GM15510 (cell line): ENCODE measurements around the gene TGFBRAP1.
A peak's percentile ranks its signal among the peaks of the same experiment; 100 is the strongest.

Source experiments
- POLR2A ChIP-seq: IDR thresholded peaks from 3 replicates; pipeline ENCODE4 v1.6.1; 2011; ENCODE audit warnings: borderline replicate concordance; ENCODE audit not compliant: insufficient read length; ENCODE audit errors: extremely low read depth

The TGFBRAP1 gene

GRCh38 chr2:105329561-105330495 is at the start of gene TGFBRAP1:
TSS of gene TGFBRAP1 (minus strand) at chr2:105329735. CDS start at chr2:105308301, 21,434 bp downstream.
- peak; percentile 76 for TF ChIP-seq POLR2A

GRCh38 chr2:105378921-105379383 is 49.4 kb upstream of the TGFBRAP1 start:
- TF ChIP-seq POLR2A = no peak

GRCh38 chr2:105378276-105378840 is 48.8 kb upstream of the TGFBRAP1 start:
- TF ChIP-seq POLR2A = no peak

DNA sequence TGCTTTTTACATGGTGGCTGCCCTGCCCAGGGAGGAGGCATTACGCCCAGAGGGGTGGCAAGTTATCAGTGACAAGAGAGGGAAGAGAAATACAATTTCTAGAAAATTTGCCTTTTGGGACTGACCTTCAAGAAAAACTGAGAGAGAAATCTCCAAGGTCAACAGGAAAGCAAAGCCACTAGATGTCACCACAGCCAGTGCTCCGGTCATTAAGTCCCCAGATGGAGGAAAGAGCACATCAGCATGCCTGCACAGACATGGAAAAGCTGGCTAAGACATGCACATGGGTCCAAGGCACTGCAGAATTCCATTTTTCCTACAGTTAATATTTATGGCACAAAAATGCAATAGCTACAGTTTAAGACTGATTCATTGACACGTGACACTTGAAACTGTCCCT is 48.3 kb upstream of the TGFBRAP1 start:
- no peak for TF ChIP-seq POLR2A

DNA sequence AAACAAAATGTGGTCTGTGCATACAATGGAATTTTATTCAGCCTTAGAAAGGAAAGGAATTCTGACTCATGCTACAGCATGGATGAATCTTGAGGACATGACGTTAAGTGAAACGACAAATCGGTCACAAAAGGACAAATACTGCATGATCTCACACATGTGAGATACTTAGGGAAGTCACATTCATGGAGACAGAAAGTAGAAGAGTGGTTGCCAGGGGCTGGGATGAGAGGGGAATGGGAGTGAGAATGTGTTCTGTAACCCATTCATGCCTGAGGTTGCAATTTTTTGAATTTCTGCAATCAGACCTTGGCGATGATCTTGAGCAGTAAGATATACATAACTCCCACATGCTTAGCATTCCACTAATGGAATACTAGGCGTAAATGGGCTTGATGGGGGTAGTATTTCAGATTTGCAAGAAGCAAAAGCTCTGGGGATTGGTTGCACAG is 47.3 kb upstream of the TGFBRAP1 start:
- TF ChIP-seq POLR2A = no peak

DNA sequence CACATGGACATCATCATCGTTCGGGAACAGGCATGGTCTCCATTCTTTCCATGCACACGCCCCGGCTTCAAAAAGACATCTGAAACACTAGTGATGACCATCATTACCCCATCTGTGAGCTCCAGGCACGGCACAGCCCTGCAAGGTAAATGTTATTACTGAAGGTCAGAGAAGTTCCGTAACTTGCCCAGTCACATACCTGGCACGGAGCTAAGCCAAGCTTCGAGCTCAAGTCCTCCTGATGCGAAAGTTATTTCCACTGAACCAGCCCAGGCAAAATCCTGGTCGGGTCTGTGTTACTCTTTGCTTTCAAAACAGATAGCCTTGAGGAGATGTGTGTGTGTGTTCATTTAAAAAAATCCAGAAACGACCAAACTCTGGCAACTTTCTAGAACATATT is 46.5 kb upstream of the TGFBRAP1 start:
- no peak for TF ChIP-seq POLR2A

- no peak for TF ChIP-seq POLR2A
These were observed 45.5 kb upstream of the TGFBRAP1 start for GRCh38 chr2:105375001-105375561.

- TF ChIP-seq POLR2A = no peak
These were observed 44.4 kb upstream of the TGFBRAP1 start for GRCh38 chr2:105373895-105374401.

DNA sequence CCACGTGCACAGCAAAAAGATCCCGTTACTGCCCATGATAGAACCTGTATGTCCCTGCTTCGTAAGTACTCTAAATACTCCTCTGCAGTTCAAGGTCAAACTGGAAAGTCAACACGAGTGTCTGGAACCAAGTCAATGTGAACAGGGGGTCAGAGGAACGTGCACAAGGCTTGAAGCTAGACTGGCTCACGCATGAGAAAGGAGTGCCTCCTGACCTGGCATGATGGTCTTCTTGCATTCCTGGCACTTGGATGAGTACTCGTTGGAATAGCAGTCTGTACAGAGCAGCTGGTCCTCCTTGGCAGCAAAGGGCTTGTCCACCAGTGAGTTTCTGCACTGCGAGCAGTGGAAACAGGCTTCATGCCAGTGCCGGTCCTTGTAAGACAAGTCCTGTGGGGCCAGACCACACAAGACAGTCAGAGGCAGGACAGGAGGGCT is 43.8 kb upstream of the TGFBRAP1 start:
- no peak for TF ChIP-seq POLR2A

DNA sequence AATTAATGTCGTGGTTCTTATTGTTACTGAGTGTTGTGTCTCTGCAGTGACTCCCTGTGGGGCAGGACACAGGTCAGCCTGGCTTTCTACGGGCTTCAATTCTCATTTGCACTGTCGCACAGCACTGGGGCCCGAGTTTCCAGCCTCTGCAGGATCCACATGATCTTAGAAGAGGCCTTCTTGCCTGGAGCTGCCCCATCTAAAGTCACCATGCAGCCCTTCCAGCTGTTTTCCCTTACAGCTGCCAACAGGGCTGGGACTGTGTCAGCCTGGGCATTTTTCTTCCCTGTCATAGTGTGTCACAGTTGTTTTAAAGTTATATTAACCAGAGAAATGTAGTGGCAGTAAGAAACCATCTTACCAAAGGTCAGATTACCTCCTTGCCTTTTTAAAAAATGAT is 42.3 kb upstream of the TGFBRAP1 start:
- no peak for TF ChIP-seq POLR2A

DNA sequence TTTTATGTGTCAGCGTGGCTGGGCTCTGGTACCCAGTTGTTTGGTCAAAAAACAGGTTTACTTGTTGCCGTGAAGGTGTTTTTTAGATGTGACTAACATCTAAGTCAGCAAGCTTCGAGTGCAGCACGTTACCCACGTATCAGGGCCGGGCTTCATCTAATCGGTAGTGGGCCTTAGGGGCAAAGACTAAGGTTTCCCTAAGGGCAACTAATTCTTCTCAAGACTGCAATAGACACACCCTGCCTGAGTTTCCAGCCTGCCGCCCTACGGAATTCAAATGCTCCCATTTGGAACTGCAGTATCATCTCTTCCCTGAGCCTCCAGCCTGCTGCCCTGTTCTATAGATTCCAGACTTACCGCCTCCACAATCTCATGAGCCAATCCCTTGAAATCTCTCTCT is 41.6 kb upstream of the TGFBRAP1 start:
- TF ChIP-seq POLR2A = no peak

- no peak for TF ChIP-seq POLR2A
These were observed 40.5 kb upstream of the TGFBRAP1 start for GRCh38 chr2:105369777-105370690.

DNA sequence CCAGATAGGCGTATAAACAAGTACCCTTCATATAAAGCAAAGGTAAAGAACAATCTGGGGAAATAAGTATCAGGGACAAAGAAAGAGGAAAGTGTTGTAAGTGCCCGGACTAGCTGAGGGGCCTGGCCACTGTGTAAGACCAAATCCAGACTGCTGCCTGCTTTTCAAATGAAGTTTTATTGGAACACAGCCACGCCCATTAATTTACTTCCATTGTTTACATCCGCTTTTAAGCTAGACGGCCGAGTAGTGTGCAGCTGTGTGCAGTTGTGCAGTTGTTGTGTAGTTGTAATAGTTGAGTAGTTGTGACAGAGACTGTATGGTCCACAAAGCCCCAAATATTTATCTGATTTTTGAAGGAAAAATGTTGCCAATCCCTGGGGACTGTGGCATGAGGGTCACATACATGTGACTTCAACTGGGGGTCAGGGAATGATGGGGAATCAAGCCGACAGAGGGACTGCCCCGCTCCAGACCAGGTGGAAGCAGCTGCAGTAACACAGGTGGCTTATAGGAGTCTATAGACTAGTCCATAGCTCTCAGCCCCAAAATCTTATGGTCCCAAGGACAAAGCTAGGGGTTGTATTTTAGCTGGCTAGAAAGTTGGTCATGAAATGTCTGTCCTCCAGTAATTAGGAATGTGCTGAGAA is 39.3 kb upstream of the TGFBRAP1 start:
- no peak for TF ChIP-seq POLR2A

GRCh38 chr2:105365206-105365605 is 35.7 kb upstream of the TGFBRAP1 start:
- TF ChIP-seq POLR2A = no peak
